ENCODE results near the gene PCSK5. TPM values are rescaled to one million over a fixed set of nuclear protein-coding genes. Genes with fewer than 3 reads are reported as not detected.

PCSK5 gene
- total RNA-seq, 1 experiment from 2014 or later = 0.17 TPM

- no peak for DNase-seq (ENCODE audit: low spot score)
- BruUV-seq (replicated peaks) = no TSS peak
- no peaks in the 10 kb centered on the region for H3K36me3 ChIP-seq (ENCODE audit: insufficient read depth, low read length, poor library complexity, severe bottlenecking)
- no peak for TF ChIP-seq CTCF (conservative IDR thresholded peaks at IDR 0.05; ENCODE audit: low read depth, low read length)
- TF ChIP-seq EZH2 (IDR thresholded peaks at IDR 0.05; ENCODE audit: borderline replicate concordance, low read depth, low read length, poor library complexity, severe bottlenecking) = no peak
- ChIA-PET POLR2A (ENCODE audit: low non-redundant PET) (no interaction called here), CTCF (no interaction called here)
- no peak overlapping the region for H3K4me3 ChIP-seq (ENCODE audit: low read depth, low read length, poor library complexity, severe bottlenecking)
- intact Hi-C loops (cut with micrococcal nuclease; ENCODE audit: unreplicated experiment) = no loop called here
- no peaks in the 10 kb centered on the region for H3K4me1 ChIP-seq (ENCODE audit: insufficient read depth, low read length, poor library complexity, severe bottlenecking)
- no peaks in the 10 kb centered on the region for H3K9me3 ChIP-seq (ENCODE audit: low read depth, low read length, poor library complexity, severe bottlenecking)
- no peak overlapping the region for H3K27ac ChIP-seq (ENCODE audit: low read depth, low read length, poor library complexity, severe bottlenecking)
- H3K27me3 ChIP-seq (replicated peaks; ENCODE audit: insufficient read depth, low read depth, low read length, poor library complexity) = peaks cover 11% of the 10 kb centered on the region
Observed at GRCh38 chr9:76161106-76161505, 270.6 kb downstream of the PCSK5 start.

- intact Hi-C loops (cut with micrococcal nuclease; ENCODE audit: unreplicated experiment) = no loop called here
- ChIA-PET POLR2A (ENCODE audit: low non-redundant PET) (no interaction called here), CTCF (no interaction called here)
- H3K9me3 ChIP-seq (ENCODE audit: low read depth, low read length, poor library complexity, severe bottlenecking) = no peaks in the 10 kb centered on the region
- H3K27me3 ChIP-seq (replicated peaks; ENCODE audit: insufficient read depth, low read depth, low read length, poor library complexity) = peaks cover 12% of the 10 kb centered on the region
- TF ChIP-seq CTCF (conservative IDR thresholded peaks at IDR 0.05; ENCODE audit: low read depth, low read length) (no peak), EZH2 (IDR thresholded peaks at IDR 0.05; ENCODE audit: borderline replicate concordance, low read depth, low read length, poor library complexity, severe bottlenecking) (no peak)
- H3K36me3 ChIP-seq (ENCODE audit: insufficient read depth, low read length, poor library complexity, severe bottlenecking) = no peaks in the 10 kb centered on the region
- no TSS peak for BruUV-seq (replicated peaks)
- DNase-seq (ENCODE audit: low spot score) = no peak
- no peak overlapping the region for H3K4me3 ChIP-seq (ENCODE audit: low read depth, low read length, poor library complexity, severe bottlenecking)
- H3K27ac ChIP-seq (ENCODE audit: low read depth, low read length, poor library complexity, severe bottlenecking) = no peak overlapping the region
- no peaks in the 10 kb centered on the region for H3K4me1 ChIP-seq (ENCODE audit: insufficient read depth, low read length, poor library complexity, severe bottlenecking)
Observed at GRCh38 chr9:76161541-76161940, 271.1 kb downstream of the PCSK5 start.

- POLR2A ChIA-PET (ENCODE audit: low non-redundant PET) = no interaction called here
- intact Hi-C loops (cut with micrococcal nuclease; ENCODE audit: unreplicated experiment) = no loop called here
- TF ChIP-seq CTCF (conservative IDR thresholded peaks at IDR 0.05; ENCODE audit: low read depth, low read length) (no peak), EZH2 (IDR thresholded peaks at IDR 0.05; ENCODE audit: borderline replicate concordance, low read depth, low read length, poor library complexity, severe bottlenecking) (no peak)
Observed at GRCh38 chr9:76162086-76162730, 271.7 kb downstream of the PCSK5 start.

More at GRCh38 chr9:76162086-76162730, 271.7 kb downstream of the PCSK5 start:
- DNase-seq (ENCODE audit: low spot score) = no peak
- H3K27ac ChIP-seq (ENCODE audit: low read depth, low read length, poor library complexity, severe bottlenecking) = no peak overlapping the region
- BruUV-seq (replicated peaks) = no TSS peak
- no peaks in the 10 kb centered on the region for H3K9me3 ChIP-seq (ENCODE audit: low read depth, low read length, poor library complexity, severe bottlenecking)
- H3K36me3 ChIP-seq (ENCODE audit: insufficient read depth, low read length, poor library complexity, severe bottlenecking) = no peaks in the 10 kb centered on the region
- no peak overlapping the region for H3K4me3 ChIP-seq (ENCODE audit: low read depth, low read length, poor library complexity, severe bottlenecking)
- peaks cover 18% of the 10 kb centered on the region for H3K27me3 ChIP-seq (replicated peaks; ENCODE audit: insufficient read depth, low read depth, low read length, poor library complexity)
- H3K4me1 ChIP-seq (ENCODE audit: insufficient read depth, low read length, poor library complexity, severe bottlenecking) = no peaks in the 10 kb centered on the region
- CTCF ChIA-PET = no interaction called here

Measured in A673 (cell line).